ENCODE results near the gene TRIM3. TPM values are rescaled to one million over a fixed set of nuclear protein-coding genes. Genes with fewer than 3 reads are reported as not detected.

Gene TRIM3
- total and polyA plus RNA-seq, 2 of the 8 experiments (the other 6 are each of a cell fraction or from before 2014, with no cell fraction given), result 10.7 to 14.3 TPM

GRCh38 chr11:6516865-6517264 lies 43.1 kb upstream of the TRIM3 start (continued):
- no peak for TF ChIP-seq CHD7 (IDR thresholded peaks at IDR 0.05; ENCODE audit: insufficient replicate concordance, low read length)
- TF ChIP-seq POU5F1 (IDR thresholded peaks at IDR 0.05; ENCODE audit: low read depth, low read length), result no peak
- no peak for TF ChIP-seq HDAC6 (IDR thresholded peaks at IDR 0.05; ENCODE audit: low read depth, low read length)
- TF ChIP-seq, protein P1, sequence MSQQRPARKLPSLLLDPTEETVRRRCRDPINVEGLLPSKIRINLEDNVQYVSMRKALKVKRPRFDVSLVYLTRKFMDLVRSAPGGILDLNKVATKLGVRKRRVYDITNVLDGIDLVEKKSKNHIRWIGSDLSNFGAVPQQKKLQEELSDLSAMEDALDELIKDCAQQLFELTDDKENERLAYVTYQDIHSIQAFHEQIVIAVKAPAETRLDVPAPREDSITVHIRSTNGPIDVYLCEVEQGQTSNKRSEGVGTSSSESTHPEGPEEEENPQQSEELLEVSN (IDR thresholded peaks at IDR 0.05), result no peak
- no peak for TF ChIP-seq CBX8 (IDR thresholded peaks at IDR 0.05; ENCODE audit: borderline replicate concordance, low read depth, low read length)

Data from H1 (cell line).